K562 (cell line): ENCODE measurements around the gene A1BG. TPM values are rescaled to one million over a fixed set of nuclear protein-coding genes. Genes with fewer than 3 reads are reported as not detected.

Source experiments
- ATF3 ChIP-seq, 2 experiments: fragments of 450-650 bp in 1 of 2; sonication (generic) in 1 of 2; formaldehyde crosslinking in 1 of 2; IDR thresholded peaks in 1 of 2; conservative IDR thresholded peaks in 1 of 2; 2 replicates each; pipeline versions ENCODE4 v1.6.1 to v1.8.1; 2016 to 2023; ENCODE audit warnings: mild to moderate bottlenecking in 2 of 2, moderate library complexity in 2 of 2, inconsistent platforms in 1 of 2, missing genetic modification reagents in 1 of 2
- ETV6 ChIP-seq, 3 experiments: fragments of 150-350 bp in 1 of 3; sonication (generic) in 1 of 3; formaldehyde crosslinking in 1 of 3; IDR thresholded peaks; 2 replicates each; pipeline versions ENCODE4 v1.6.1 to v1.8.0; 2014 to 2022; ENCODE audit warnings: borderline replicate concordance in 2 of 3, low read depth in 2 of 3, antibody characterized with exemption in 1 of 3, low read length in 1 of 3, mild to moderate bottlenecking in 1 of 3, missing genetic modification reagents in 1 of 3
- HIVEP1 ChIP-seq: fragments of 250-450 bp; sonication (Bioruptor Pico); IDR thresholded peaks from 2 replicates; pipeline ENCODE4 v1.4.0; 2020; ENCODE audit warnings: mild to moderate bottlenecking
- JUNB ChIP-seq: fragments of 450-650 bp; formaldehyde crosslinking; conservative IDR thresholded peaks from 2 replicates; pipeline ENCODE4 v1.4.0; 2020; ENCODE audit warnings: mild to moderate bottlenecking
- RAD51 ChIP-seq: fragments of 450-650 bp; IDR thresholded peaks from 2 replicates; pipeline ENCODE4 v1.7.1; 2016; ENCODE audit warnings: low read depth, mild to moderate bottlenecking, borderline replicate concordance
- STAT6 ChIP-seq: sonication (generic); formaldehyde crosslinking; IDR thresholded peaks from 2 replicates; pipeline ENCODE4 v1.8.1; 2023; ENCODE audit warnings: mild to moderate bottlenecking, missing genetic modification reagents
- ZBTB33 ChIP-seq: sonication (generic); formaldehyde crosslinking; IDR thresholded peaks from 2 replicates; pipeline ENCODE4 v1.8.1; 2023; ENCODE audit warnings: mild to moderate bottlenecking, missing genetic modification reagents
- ZNF184 ChIP-seq: sonication (generic); formaldehyde crosslinking; IDR thresholded peaks from 2 replicates; pipeline ENCODE4 v1.5.0; 2020; ENCODE audit warnings: missing genetic modification reagents
- ZNF639 ChIP-seq, 2 experiments: fragments of 200-800 bp in 1 of 2; sonication (Bioruptor generic) in 1 of 2; sonication (generic) in 1 of 2; formaldehyde crosslinking in 1 of 2; IDR thresholded peaks in 1 of 2; conservative IDR thresholded peaks in 1 of 2; 2 replicates each; pipeline versions ENCODE4 v1.5.0 to v1.6.1; 2016 to 2020; ENCODE audit warnings: missing compliant biosample characterization in 1 of 2, missing genetic modification characterization in 1 of 2, missing genetic modification reagents in 1 of 2
- ZSCAN32 ChIP-seq: fragments of 450-650 bp; formaldehyde crosslinking; IDR thresholded peaks from 2 replicates; pipeline ENCODE4 v1.4.0; 2020; ENCODE audit warnings: mild to moderate bottlenecking, moderate library complexity
- polyA plus RNA-seq, 8 experiments: library from polyadenylated mRNA; depleted of rRNA in 4 of 8; stranded (reverse) in 5 of 8; unstranded in 3 of 8; fragments of >200 nt; fragmentation: Nextera tagmentation in 2 of 8; fragmentation: Illumina TruSeq in 1 of 8; extraction: Ambion mirVana in 2 of 8; extraction: Trizol in 1 of 8; gene quantifications; 2 replicates each; pipeline versions ENCODE4 v1.2.1 to v1.2.3, GENCODE V29; 2011 to 2014; ENCODE audit warnings: inconsistent platforms in 1 of 8, missing spikeins in 1 of 8
- total RNA-seq, 7 experiments: library from RNA; depleted of rRNA in 6 of 7; stranded (reverse); fragments of >200 nt in 6 of 7; fragmentation: Illumina TruSeq in 2 of 7; extraction: Trizol in 2 of 7; gene quantifications; 2 replicates each; pipeline versions ENCODE4 v1.2.1 to v1.2.3, GENCODE V29; 2011 to 2021; ENCODE audit warnings: low replicate concordance in 1 of 7
- TF ChIP-seq, protein P1 (sequence below): fragments of 150-350 bp; IDR thresholded peaks from 2 replicates; pipeline ENCODE4 v1.6.1; 2014; ENCODE audit warnings: low read depth, mild to moderate bottlenecking, low read length, borderline replicate concordance

Gene A1BG
- total and polyA plus RNA-seq, 9 of the 15 experiments (the other 6 are each of a cell fraction or from before 2014, with no cell fraction given) = 0.10 to 19.8 (median 2.6) TPM

GRCh38 chr19:58362272-58362994 lies 9.1 kb upstream of the A1BG start, which contains the start of gene ZNF497 (continued):
- peak in 1 of 2 experiments; percentile 87; a peak in 2 of 4 replicates for TF ChIP-seq ZNF639 (CRISPR knock-in tag; conservative IDR thresholded peaks at IDR 0.05 in 1 of 2, IDR thresholded peaks at IDR 0.05 in 1 of 2)
- no peak for TF ChIP-seq ZNF184 (CRISPR knock-in tag)
- TF ChIP-seq HIVEP1 = no peak
- 0 out of 2 replicates have a peak, but pooled peaks have one; percentile 12 for TF ChIP-seq ZBTB33 (CRISPR knock-in tag)
- TF ChIP-seq ATF3 (IDR thresholded peaks at IDR 0.05) = no peak
- TF ChIP-seq ATF3 (CRISPR knock-in tag; conservative IDR thresholded peaks at IDR 0.05) = peak; percentile 44
- TF ChIP-seq ZSCAN32 (CRISPR knock-in tag) = no peak
- TF ChIP-seq, protein P1, sequence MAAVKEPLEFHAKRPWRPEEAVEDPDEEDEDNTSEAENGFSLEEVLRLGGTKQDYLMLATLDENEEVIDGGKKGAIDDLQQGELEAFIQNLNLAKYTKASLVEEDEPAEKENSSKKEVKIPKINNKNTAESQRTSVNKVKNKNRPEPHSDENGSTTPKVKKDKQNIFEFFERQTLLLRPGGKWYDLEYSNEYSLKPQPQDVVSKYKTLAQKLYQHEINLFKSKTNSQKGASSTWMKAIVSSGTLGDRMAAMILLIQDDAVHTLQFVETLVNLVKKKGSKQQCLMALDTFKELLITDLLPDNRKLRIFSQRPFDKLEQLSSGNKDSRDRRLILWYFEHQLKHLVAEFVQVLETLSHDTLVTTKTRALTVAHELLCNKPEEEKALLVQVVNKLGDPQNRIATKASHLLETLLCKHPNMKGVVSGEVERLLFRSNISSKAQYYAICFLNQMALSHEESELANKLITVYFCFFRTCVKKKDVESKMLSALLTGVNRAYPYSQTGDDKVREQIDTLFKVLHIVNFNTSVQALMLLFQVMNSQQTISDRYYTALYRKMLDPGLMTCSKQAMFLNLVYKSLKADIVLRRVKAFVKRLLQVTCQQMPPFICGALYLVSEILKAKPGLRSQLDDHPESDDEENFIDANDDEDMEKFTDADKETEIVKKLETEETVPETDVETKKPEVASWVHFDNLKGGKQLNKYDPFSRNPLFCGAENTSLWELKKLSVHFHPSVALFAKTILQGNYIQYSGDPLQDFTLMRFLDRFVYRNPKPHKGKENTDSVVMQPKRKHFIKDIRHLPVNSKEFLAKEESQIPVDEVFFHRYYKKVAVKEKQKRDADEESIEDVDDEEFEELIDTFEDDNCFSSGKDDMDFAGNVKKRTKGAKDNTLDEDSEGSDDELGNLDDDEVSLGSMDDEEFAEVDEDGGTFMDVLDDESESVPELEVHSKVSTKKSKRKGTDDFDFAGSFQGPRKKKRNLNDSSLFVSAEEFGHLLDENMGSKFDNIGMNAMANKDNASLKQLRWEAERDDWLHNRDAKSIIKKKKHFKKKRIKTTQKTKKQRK = no peak
- TF ChIP-seq JUNB (CRISPR knock-in tag) = no peak
- 0 out of 4 replicates have a peak, but pooled peaks of 1 of the 2 experiments have one; percentile 34 for TF ChIP-seq ETV6 (IDR thresholded peaks at IDR 0.05; ENCODE audit: borderline replicate concordance in 1 of 2, low read depth in 2 of 2, low read length in 1 of 2)
- no peak for TF ChIP-seq ETV6 (CRISPR knock-in tag; IDR thresholded peaks at IDR 0.05; ENCODE audit: borderline replicate concordance)
- TF ChIP-seq RAD51 = no peak
- no peak for TF ChIP-seq STAT6
